Caco-2 (cell line): ENCODE measurements around the gene VAT1. TPM values are rescaled to one million over a fixed set of nuclear protein-coding genes. Genes with fewer than 3 reads are reported as not detected.

Source experiments
- BruUV-seq: library from RNA; stranded (reverse); fragments of 400-500 nt; replicated peaks from 2 replicates; lab custom pipeline; 2021; lab: Mats Ljungman, UMichigan
- CTCF ChIA-PET: fragments of 300-600 bp; sonication (Branson Sonifier 250); formaldehyde crosslinking; loops from one replicate; lab custom pipeline; 2022; ENCODE audit warnings: antibody characterized with exemption; lab: Charles Lee
- POLR2A ChIA-PET: fragments of 300-600 bp; sonication (Branson Sonifier 250); formaldehyde crosslinking; loops from one replicate; lab custom pipeline; 2022; ENCODE audit warnings: antibody characterized with exemption; lab: Charles Lee
- DNase-seq, 2 experiments: peaks; one replicate each; pipeline versions ENCODE4 v3.0.0 to v3.0.0-alpha.2; 2020 to 2022
- H3K27me3 ChIP-seq: replicated peaks from 2 replicates; pipeline ENCODE4 v1.6.0; 2011; ENCODE audit warnings: low read length; ENCODE audit not compliant: control insufficient read depth, insufficient read depth
- H3K36me3 ChIP-seq: 2 replicates; pipeline ENCODE4 v1.5.1; 2011; ENCODE audit warnings: low read length; ENCODE audit not compliant: control insufficient read depth, insufficient read depth
- H3K4me1 ChIP-seq: fragments of 250-450 bp; sonication (Bioruptor Pico); 2 replicates; pipeline ENCODE4 v1.5.1; 2020; ENCODE audit warnings: mild to moderate bottlenecking
- H3K4me3 ChIP-seq: 2 replicates; pipeline ENCODE4 v1.5.1; 2011; ENCODE audit warnings: low read depth, mild to moderate bottlenecking, control low read depth, low read length
- H3K9me3 ChIP-seq: fragments of 250-450 bp; sonication (Bioruptor Pico); 2 replicates; pipeline ENCODE4 v1.5.1; 2020; ENCODE audit warnings: mild to moderate bottlenecking, moderate library complexity
- H3K27ac Mint-ChIP-seq: one replicate; pipeline ENCODE4 v1.8.0; 2022; ENCODE audit warnings: mixed read lengths; ENCODE audit not compliant: unreplicated experiment
- H3K27me3 Mint-ChIP-seq: one replicate; pipeline ENCODE4 v1.8.0; 2022; ENCODE audit warnings: mixed read lengths; ENCODE audit not compliant: insufficient read depth, unreplicated experiment
- H3K36me3 Mint-ChIP-seq: one replicate; pipeline ENCODE4 v1.8.0; 2022; ENCODE audit warnings: mild to moderate bottlenecking, mixed read lengths; ENCODE audit not compliant: insufficient read depth, unreplicated experiment
- H3K4me1 Mint-ChIP-seq: one replicate; pipeline ENCODE4 v1.8.0; 2022; ENCODE audit warnings: low read depth, mixed read lengths; ENCODE audit not compliant: unreplicated experiment
- H3K4me3 Mint-ChIP-seq: one replicate; pipeline ENCODE4 v1.8.0; 2022; ENCODE audit warnings: mild to moderate bottlenecking, moderate library complexity, mixed read lengths; ENCODE audit not compliant: unreplicated experiment
- H3K9me3 Mint-ChIP-seq: one replicate; pipeline ENCODE4 v1.8.0; 2022; ENCODE audit warnings: mixed read lengths; ENCODE audit not compliant: unreplicated experiment
- CTCF ChIP-seq, 2 experiments: fragments of 200-600 bp in 1 of 2; IDR thresholded peaks; 1 replicate in 1 of 2; 2 replicates in 1 of 2; pipeline versions ENCODE4 v1.5.1 to v1.8.0; 2011 to 2022; ENCODE audit warnings: antibody characterized with exemption in 1 of 2, control low read depth in 1 of 2, inconsistent platforms in 1 of 2, low read depth in 1 of 2, low read length in 1 of 2, mild to moderate bottlenecking in 1 of 2, moderate library complexity in 1 of 2; ENCODE audit not compliant: insufficient read depth in 1 of 2, severe bottlenecking in 1 of 2, unreplicated experiment in 1 of 2
- intact Hi-C: fragments of 100-400 bp; cut with micrococcal nuclease; formaldehyde crosslinking; loops from one replicate; pipeline ENCODE4 v1.10.0; 2022; ENCODE audit not compliant: unreplicated experiment
- total RNA-seq: library from RNA; stranded (reverse); gene quantifications from 2 replicates; pipeline ENCODE4 v1.2.3, GENCODE V29; 2022

VAT1 gene
- total RNA-seq, 1 experiment from 2014 or later: 236 TPM

GRCh38 chr17:42969001-42969581 lies 53.1 kb downstream of the VAT1 start:
- POLR2A ChIA-PET: interaction anchor here (0.5 to 0.9 kb wide), 4 partner anchors 9 to 392 kb away, joined by 3 to 5 read pairs (median 4); partner anchors contain the start of gene TUBG1
- BruUV-seq: no TSS peak
- no peak overlapping the region for H3K27ac Mint-ChIP-seq

GRCh38 chr17:42967925-42968324 lies 54.3 kb downstream of the VAT1 start:
- POLR2A ChIA-PET: no interaction called here
- Mint-ChIP-seq H3K9me3 (no peaks in the 10 kb centered on the region), H3K27ac (no peak overlapping the region), H3K36me3 (peaks cover 16% of the 10 kb centered on the region), H3K4me1 (peaks cover 9% of the 10 kb centered on the region), H3K4me3 (no peak overlapping the region), H3K27me3 (no peaks in the 10 kb centered on the region)
- no peaks in the 10 kb centered on the region for H3K4me1 ChIP-seq
- no peak for DNase-seq
- no peaks in the 10 kb centered on the region for H3K9me3 ChIP-seq
- intact Hi-C loops: no loop called here
- H3K27me3 ChIP-seq: no peaks in the 10 kb centered on the region
- BruUV-seq: no TSS peak
- TF ChIP-seq CTCF (IDR thresholded peaks at IDR 0.05; ENCODE audit: insufficient read depth in 1 of 2, low read depth in 1 of 2, low read length in 1 of 2, severe bottlenecking in 1 of 2, unreplicated experiment in 1 of 2): no peak
- no peak overlapping the region for H3K4me3 ChIP-seq
- CTCF ChIA-PET: no interaction called here
- H3K36me3 ChIP-seq: no peaks in the 10 kb centered on the region

More at GRCh38 chr17:42969001-42969581, 53.1 kb downstream of the VAT1 start:
- Histone ChIP-seq H3K9me3 (no peaks in the 10 kb centered on the region), H3K4me1 (no peaks in the 10 kb centered on the region), H3K4me3 (no peak overlapping the region), H3K27me3 (no peaks in the 10 kb centered on the region), H3K36me3 (no peaks in the 10 kb centered on the region)
- TF ChIP-seq CTCF (IDR thresholded peaks at IDR 0.05; ENCODE audit: insufficient read depth in 1 of 2, low read depth in 1 of 2, low read length in 1 of 2, severe bottlenecking in 1 of 2, unreplicated experiment in 1 of 2): no peak
- intact Hi-C loops: no loop called here
- no peak for DNase-seq
- CTCF ChIA-PET: interaction anchor here (0.6 to 1.7 kb wide), 2 partner anchors 29 to 145 kb away, joined by 3 to 4 read pairs; partner anchors contain the start of gene RPL27
- H3K27me3 Mint-ChIP-seq: no peaks in the 10 kb centered on the region
- peaks cover 7% of the 10 kb centered on the region for H3K36me3 Mint-ChIP-seq
- no peaks in the 10 kb centered on the region for H3K9me3 Mint-ChIP-seq
- H3K4me3 Mint-ChIP-seq: no peak overlapping the region
- no peaks in the 10 kb centered on the region for H3K4me1 Mint-ChIP-seq

Other genes starting within 250 kb of the VAT1 start
- 96.0 and 103 TPM in 2 replicates for gene VPS25, start 248.9 kb downstream of the VAT1 start, total RNA-seq
- gene WNK4, start 241.8 kb downstream of the VAT1 start, total RNA-seq: 3.3 and 4.1 TPM in 2 replicates
- 63.5 and 63.6 TPM in 2 replicates for gene COA3, start 223.7 kb downstream of the VAT1 start, total RNA-seq
- 1.7 and 2.2 TPM in 2 replicates for gene CNTD1, start 223.5 kb downstream of the VAT1 start, total RNA-seq
- gene BECN1, start 198.1 kb downstream of the VAT1 start, total RNA-seq: 82.0 and 82.7 TPM in 2 replicates
- 195 and 197 TPM in 2 replicates for gene PSME3, start 189.0 kb downstream of the VAT1 start, total RNA-seq
- gene AOC2, start 177.8 kb downstream of the VAT1 start, total RNA-seq: 3.7 and 4.2 TPM in 2 replicates
- 0.49 and 0.93 TPM in 2 replicates for gene AOC3, start 171.2 kb downstream of the VAT1 start, total RNA-seq
- gene G6PC1, start 121.6 kb downstream of the VAT1 start, total RNA-seq: not detected in 2 replicates
- 69.0 and 76.2 TPM in 2 replicates for gene AARSD1, start 57.9 kb downstream of the VAT1 start, total RNA-seq
- 1.1 and 1.2 TPM in 2 replicates for gene PTGES3L, start 42.3 kb downstream of the VAT1 start, total RNA-seq
- 17.6 and 18.2 TPM in 2 replicates for gene RUNDC1, start 41.8 kb downstream of the VAT1 start, total RNA-seq
- gene RPL27, start 24.0 kb downstream of the VAT1 start, total RNA-seq: 1,565 and 1,613 TPM in 2 replicates
- 9.4 and 10.2 TPM in 2 replicates for gene IFI35, start 15.6 kb downstream of the VAT1 start, total RNA-seq
- gene RND2, start 2.8 kb upstream of the VAT1 start, total RNA-seq: 1.2 and 1.7 TPM in 2 replicates
- gene BRCA1, start 103.0 kb upstream of the VAT1 start, total RNA-seq: 50.8 and 51.1 TPM in 2 replicates
- 53.9 and 55.4 TPM in 2 replicates for gene NBR1, start 148.8 kb upstream of the VAT1 start, total RNA-seq
- 6.9 and 8.0 TPM in 2 replicates for gene TMEM106A, start 189.5 kb upstream of the VAT1 start, total RNA-seq
- gene CCDC200, start 206.2 kb upstream of the VAT1 start, total RNA-seq: not detected in 2 replicates
- gene RNU2-1, start 211.6 kb upstream of the VAT1 start, total RNA-seq: 4,208 and 4,542 TPM in 2 replicates